Retinal pigment epithelial cell (primary cell): ENCODE measurements around the gene SRC.

Experiments
- DNase-seq: peaks from one replicate; pipeline ENCODE4 v3.0.0-alpha.2; 2010; ENCODE audit warnings: low read depth
- H3K4me3 ChIP-seq: 2 replicates; pipeline ENCODE4 v1.5.1; 2011; ENCODE audit warnings: mild to moderate bottlenecking, low read length, control low read depth, moderate library complexity
- CTCF ChIP-seq: conservative IDR thresholded peaks from 2 replicates; pipeline ENCODE4 v1.5.1; 2011; ENCODE audit warnings: low read depth, low read length, control low read depth, inconsistent platforms

SRC gene

GRCh38 chr20:37362231-37362792 is 16.4 kb downstream of the SRC start:
- no peak for DNase-seq
- TF ChIP-seq CTCF: no peak
- H3K4me3 ChIP-seq: no peak overlapping the region

- H3K4me3 ChIP-seq: no peak overlapping the region
- DNase-seq: no peak
- TF ChIP-seq CTCF: no peak
Observed at GRCh38 chr20:37362821-37363220, 16.9 kb downstream of the SRC start.

- TF ChIP-seq CTCF: no peak
- no peak overlapping the region for H3K4me3 ChIP-seq
- no peak for DNase-seq
Observed at GRCh38 chr20:37363221-37364012, 17.5 kb downstream of the SRC start.

GRCh38 chr20:37364013-37364926 is 18.3 kb downstream of the SRC start:
- no peak for DNase-seq
- no peak overlapping the region for H3K4me3 ChIP-seq
- TF ChIP-seq CTCF: no peak

GRCh38 chr20:37364927-37365272 is 19.0 kb downstream of the SRC start:
- no peak for DNase-seq
- H3K4me3 ChIP-seq: no peak overlapping the region
- no peak for TF ChIP-seq CTCF

- H3K4me3 ChIP-seq: no peak overlapping the region
- DNase-seq: no peak
- TF ChIP-seq CTCF: no peak
Observed at GRCh38 chr20:37365760-37366638, 20.1 kb downstream of the SRC start.
